GM18907 (cell line): ENCODE data around the gene RPSA.
A peak's percentile ranks its signal among the peaks of the same experiment; 100 is the strongest.
"Not testable (repeated sequence)": the region's sequence is repeated elsewhere in the genome, so short reads cannot be mapped to it uniquely, and the experiment has no call there.

Source experiments
- ATAC-seq: cut with Tn5 transposase; IDR thresholded peaks from one replicate; pipeline ENCODE4 v1.9.1; 2021; ENCODE audit warnings: mild to moderate bottlenecking, moderate library complexity; ENCODE audit not compliant: unreplicated experiment

RPSA gene

GRCh38 chr3:39418556-39419225, 12.2 kb downstream of the RPSA start:
- ATAC-seq: not testable (repeated sequence)

GRCh38 chr3:39419742-39420315, 13.3 kb downstream of the RPSA start:
- ATAC-seq: no peak

- no peak for ATAC-seq
Observed at GRCh38 chr3:39420543-39420942, 14.0 kb downstream of the RPSA start.

- no peak for ATAC-seq
Observed at GRCh38 chr3:39423436-39423970, 17.0 kb downstream of the RPSA start.

DNA sequence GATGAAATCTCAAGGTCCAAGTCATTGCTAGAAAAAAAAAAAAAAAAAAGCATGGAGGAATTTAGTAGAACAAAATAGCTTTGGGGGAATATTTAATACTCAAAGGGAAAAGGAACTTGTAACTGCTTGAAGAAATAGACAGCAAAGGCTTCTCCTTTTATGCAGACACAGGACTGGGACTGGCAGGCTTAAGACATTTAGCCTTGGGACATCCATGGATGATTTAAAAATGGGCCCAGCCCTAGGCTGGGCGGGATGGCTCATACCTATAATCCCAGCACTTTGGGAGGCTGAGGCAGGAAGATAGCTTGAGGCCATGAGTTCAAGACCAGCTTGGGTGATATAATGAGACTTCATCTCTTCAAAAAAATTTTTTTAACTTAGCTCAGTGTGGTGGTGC, 19.8 kb downstream of the RPSA start:
- no peak for ATAC-seq

DNA sequence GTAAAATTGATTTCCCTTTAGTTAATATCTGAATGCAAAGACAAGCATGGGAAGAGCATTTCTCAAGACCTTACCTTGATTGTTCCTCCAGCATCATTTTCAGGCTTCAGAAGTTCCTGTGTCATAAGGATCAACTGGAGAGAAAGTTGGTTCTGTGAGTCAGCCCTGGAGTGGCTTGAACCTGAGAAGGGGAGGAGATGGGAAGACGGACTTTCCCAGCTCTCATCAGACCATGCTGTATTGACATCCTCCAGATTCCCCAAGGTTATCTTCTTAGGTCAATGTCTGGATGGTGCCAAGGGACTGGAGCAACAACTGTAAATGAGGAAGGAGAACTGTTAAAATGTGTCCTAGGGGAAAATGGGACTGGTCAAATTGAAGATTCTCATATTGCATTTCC, 21.0 kb downstream of the RPSA start:
- no peak for ATAC-seq

DNA sequence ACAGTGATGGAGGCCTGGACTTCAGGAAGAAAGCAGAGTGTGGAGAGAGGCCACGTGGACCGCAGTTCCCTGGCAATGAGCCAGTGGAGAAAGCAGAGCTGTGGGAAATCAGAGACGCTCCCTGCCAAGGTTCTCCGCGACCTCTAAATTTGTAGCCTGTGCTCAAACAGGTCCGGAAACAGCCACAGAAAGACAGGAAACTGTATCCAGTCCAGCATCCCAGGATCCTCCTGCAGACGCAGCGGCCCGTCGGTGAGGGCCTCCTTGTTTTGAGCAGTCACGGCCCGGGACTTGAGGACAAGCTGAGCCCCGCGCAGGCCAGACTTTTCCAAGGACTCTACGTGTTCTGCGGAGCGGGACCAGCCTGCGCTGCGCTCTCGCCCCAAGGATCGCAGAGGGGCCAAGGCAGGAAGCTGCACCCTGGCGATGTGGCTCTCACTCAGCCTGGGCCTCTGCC, 22.3 kb downstream of the RPSA start:
- ATAC-seq: no peak

GRCh38 chr3:39429466-39429865, 22.9 kb downstream of the RPSA start:
- no peak for ATAC-seq

DNA sequence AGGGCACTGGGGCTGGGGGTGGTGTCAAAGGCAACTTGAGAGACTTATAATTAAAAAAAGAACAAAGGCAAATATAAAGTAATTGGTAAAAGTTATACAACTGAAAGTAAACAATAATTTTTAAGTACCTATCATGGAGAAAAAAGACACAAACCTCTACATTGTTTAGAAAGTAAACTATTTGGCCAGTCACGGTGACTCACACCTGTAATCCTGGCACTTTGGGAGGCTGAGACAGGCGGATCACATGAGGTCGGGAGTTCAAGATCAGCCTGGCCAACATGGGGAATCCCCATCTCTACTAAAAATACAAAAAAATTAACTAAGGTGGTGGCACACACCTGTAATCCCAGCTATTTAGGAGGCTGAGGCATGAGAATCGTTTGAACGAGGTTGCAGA, 25.8 kb downstream of the RPSA start:
- ATAC-seq: no peak

DNA sequence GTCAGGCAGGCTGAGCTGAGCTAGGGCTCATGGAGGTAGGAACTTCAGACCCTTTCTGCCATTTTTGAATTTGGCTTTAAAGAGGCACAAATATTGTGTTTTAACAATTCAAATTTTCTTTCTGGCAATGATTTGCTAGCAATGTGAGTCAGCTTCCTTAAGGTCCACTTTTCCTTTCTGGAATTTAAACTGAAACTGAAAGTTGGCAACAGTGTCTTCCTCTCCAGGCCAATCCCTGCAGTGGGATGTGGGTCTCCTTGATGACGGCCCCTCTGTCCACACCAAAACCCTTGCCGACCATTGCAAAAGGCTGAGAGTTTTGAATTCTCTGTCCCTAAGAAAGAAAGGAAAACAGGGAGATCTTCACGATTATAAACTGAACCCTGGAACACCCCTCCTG, 27.1 kb downstream of the RPSA start:
- no peak for ATAC-seq

DNA sequence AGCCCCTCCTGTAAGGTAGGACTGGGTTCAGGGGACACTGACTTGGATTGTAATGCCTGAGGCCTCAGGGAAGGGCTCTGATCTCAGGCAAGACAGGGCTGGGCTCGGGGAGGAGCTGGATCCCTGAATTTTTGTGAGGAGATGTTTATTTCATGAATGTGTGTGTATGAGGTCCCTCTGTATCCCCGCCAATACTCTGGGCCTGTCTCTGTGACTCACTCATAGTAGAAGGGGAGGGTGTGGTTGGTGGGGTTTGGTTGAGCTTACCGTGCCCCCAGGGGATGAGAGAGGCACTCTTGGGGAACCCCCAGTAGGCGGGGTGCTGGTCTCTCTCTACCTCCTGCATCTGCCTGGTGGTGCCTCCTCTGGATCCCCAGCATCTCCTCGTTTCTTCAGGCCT, 28.1 kb downstream of the RPSA start:
- peak; percentile 88 for ATAC-seq

DNA sequence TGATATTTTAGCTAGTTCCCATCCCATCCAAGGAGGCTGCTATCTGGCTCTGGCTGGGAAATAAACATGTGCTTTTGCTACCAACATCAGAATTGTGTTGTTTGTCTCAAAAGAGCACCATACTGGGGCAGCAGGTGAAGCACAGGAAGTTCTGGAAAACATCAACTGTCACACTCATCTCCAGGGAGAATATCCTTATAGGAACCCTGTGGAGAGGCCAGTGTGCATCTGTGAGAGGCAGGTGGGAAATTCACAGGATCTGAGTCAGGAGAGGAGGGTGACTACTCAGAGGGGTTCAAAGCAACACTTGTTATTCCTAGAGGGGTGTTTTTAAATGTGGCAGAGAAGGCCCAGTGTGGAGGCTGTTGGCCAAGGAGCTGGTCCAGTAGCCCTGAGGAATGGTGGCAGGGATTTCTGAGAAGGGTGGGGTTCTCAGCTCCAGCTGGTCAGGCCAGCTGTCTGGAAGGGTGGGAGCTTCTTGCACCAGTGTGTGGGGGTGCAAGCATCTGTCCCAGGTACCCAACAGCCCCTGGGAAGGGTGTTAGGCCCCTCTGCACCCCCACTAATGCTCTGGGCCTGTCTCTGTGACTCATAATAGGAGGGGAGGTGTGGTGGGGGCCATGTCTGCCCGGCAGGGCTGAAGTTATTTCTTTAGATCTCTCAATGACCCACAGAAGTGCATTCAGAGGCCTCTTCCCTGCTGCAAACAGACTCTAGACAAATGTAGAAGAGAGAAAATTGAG, 28.7 kb downstream of the RPSA start:
- ATAC-seq: peak; percentile 21

GRCh38 chr3:39438880-39439279, 32.4 kb downstream of the RPSA start:
- no peak for ATAC-seq

DNA sequence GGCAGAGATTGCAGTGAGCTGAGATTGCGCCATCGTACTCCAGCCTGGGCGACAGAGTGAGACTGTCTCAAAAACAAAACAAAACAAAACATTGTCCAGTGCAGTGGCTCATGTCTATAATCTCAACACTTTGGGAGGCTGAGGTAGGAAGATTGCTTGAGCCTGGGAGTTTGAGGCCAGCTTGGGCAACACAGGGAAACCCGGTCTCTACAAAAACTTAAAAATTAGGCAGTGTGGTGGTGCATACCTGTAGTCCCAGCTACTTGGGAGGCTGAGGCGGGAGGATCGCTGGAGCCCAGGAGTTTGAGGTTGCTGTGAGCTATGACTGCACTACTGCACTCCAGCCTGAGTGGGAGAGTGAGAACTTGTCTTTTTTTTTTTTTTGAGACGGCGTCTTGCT, 33.8 kb downstream of the RPSA start:
- no peak for ATAC-seq

GRCh38 chr3:39443530-39443929, 37.0 kb downstream of the RPSA start:
- no peak for ATAC-seq

GRCh38 chr3:39445927-39446326, 39.4 kb downstream of the RPSA start:
- no peak for ATAC-seq

DNA sequence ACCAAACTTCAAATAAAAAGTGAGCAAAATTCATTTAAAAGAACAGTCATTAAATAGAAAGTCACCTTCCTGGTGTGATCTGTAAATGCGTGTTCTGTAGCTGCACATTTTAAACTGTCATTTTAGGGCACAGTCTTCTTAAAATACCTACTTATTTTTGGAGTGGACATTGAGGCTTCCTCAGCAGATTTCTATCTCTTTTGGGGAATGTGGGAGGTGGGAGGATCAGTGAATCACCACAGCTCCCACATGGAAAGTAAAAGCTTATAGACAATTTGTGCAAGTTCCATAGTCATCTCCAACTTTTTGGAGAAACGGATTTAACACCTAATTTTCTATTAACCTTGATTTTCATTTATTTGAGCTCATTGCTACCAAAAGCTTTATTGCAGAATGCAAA, 39.9 kb downstream of the RPSA start:
- no peak for ATAC-seq

DNA sequence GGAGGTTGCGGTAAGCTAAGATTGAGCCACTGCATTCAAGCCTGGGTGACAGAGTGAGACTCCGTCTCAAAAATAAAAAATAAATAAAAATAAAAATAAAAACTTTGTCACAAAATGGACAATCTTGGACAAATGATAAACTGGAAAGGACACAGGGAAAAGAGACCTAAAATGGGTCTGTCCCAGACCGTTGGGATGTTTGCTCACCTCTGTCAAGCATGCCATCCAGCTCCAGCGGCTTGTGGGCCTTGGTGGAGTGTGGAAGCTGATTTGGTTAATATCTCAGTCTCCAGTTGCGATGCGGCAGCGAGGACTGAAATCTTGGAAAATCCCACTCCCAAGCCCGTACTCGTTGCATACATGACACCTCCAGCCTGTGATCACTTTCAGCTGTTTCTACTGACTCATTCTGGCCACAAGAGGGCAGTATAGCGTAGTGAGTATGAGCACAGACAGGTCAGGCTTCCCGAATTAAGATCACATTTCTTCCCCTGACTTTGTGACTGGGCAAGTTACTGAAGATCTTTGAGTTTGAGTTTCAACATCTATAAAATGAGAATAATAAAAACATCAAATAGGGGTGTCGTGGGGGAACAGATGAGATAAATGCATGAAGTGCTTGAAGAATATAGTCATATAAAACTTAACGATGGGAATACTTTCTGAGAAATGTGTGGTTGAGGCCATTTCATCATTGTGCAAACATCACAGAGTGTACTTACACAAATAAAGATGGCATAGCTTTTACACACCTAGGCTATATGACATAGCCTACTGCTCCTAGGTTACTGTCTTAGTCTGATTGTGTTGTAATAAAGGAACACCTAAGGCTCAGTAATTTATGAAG, 41.3 kb downstream of the RPSA start:
- ATAC-seq: peak; percentile 77

DNA sequence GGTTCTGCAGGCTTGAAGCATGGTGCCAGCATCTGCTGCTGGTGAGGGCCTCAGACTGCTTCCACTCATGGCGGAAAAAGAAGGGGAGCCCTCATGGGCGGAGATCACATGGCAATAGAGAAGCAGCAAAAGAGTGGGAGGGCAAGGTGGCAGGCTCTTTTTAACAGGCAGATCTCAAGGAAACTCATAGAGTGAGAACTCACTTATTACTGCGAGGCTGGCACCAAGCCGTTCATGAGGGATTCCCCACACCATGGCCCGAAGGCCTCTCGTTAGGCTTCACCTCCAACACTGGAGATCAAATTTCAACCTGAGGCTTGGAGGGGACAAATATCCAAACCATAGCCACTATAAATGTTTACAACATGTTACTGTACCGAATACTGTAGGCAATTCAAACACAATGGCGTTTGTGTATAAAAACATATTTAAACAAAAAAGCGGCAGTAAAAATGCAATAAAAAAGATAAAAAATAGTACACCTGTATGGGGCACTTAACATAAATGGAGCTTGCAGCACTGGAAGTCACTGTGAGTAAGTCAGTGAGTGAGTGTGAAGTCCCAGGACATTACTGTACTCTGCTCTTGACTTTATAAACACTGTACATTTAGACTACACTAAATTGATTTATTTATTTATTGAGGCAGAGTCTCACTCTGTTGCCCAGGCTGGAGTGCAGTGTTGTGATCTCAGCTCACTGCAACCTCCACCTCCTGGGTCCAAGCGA, 42.1 kb downstream of the RPSA start:
- ATAC-seq: no peak

GRCh38 chr3:39449796-39450195, 43.3 kb downstream of the RPSA start:
- no peak for ATAC-seq
